ENCODE data around the gene PPM1L.

Gene PPM1L

GRCh38 chr3:160857476-160858119 lies 101.6 kb downstream of the PPM1L start:
- DNase-seq, result no peak

DNA sequence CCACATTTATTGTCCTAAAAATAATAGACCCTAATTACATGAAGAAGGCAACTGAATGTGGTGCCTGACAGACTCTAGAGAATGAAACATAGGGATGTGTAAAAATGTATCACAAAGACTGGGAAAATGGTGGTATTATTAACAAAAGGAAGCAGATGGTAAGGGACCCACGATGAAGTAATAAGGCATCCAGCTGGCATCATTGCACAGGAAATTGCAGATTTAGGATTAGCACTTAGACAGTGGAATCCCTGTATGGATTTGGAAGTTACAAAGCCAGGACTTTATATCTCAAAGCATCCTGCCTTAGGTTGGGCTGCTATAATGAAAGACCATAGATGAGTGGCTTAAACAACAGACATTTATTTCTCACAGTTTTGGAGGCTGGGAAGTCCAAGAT lies 104.3 kb downstream of the PPM1L start:
- DNase-seq, result no peak

GRCh38 chr3:160869825-160870224 lies 113.8 kb downstream of the PPM1L start:
- DNase-seq, result no peak

- DNase-seq, result no peak
These were observed 114.3 kb downstream of the PPM1L start for GRCh38 chr3:160870327-160870726.

DNA sequence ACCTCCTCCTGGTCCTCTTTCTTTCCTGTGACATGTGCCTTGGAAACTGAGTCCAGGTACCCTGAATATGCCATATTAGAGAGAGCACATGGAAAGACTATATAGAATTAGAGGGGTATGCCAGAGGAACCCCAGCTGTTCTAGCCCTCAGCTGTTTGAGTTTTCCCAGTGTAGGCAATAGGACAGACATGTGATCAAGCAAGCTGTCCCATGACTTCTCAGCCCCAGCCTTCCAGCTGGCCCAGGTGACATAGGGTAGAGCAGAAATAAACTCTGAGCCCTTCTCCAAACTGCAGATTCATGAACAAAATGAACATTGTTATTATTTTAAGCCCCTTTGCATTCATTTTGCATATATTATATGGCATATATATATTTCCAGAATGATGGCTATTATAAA lies 118.7 kb downstream of the PPM1L start:
- DNase-seq, result no peak

DNA sequence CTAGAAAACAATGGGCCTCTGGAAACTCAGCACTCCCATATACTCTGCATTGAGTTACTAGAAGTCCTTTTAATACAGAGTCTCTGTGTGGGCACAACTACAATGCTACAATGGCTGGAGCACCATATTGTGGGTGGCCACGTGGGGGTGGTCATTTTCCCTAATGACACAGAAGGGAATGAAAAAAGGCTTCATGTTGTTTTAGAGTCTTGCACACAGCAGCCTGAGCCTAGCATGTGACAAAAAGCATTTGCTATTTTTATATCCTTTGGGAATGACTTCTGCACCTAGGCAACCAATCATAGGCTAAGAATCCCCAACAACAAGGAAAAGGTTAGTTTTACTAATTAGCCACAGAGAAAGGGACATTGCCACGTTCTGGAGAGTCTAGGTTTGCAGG lies 120.6 kb downstream of the PPM1L start:
- DNase-seq, result no peak

GRCh38 chr3:160879859-160880258 lies 123.8 kb downstream of the PPM1L start:
- no peak for DNase-seq

GRCh38 chr3:160883373-160883772 lies 127.3 kb downstream of the PPM1L start:
- no peak for DNase-seq

- peak; percentile 64 for DNase-seq
These were observed 129.8 kb downstream of the PPM1L start for GRCh38 chr3:160885791-160886286.

DNA sequence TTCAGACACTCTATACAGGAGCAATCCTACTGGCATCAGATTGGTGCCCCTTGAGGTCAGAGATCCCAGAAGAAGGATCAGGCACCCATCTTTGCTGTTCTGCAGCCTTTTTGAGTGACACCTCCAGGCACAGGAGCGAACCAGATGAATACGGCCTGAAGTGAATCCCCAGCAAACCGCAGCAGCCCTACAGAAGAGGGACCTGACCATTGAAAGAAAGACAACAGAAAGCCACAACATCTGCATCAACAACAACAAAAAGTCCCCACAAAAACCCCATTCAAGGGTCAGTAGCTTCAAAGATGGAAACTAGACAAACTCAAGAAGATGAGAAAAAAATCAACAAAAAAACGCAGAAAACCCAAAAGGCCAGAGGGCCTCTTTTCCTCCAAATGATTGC lies 130.4 kb downstream of the PPM1L start:
- no peak for DNase-seq

GRCh38 chr3:160893207-160893606 lies 137.2 kb downstream of the PPM1L start:
- no peak for DNase-seq

DNA sequence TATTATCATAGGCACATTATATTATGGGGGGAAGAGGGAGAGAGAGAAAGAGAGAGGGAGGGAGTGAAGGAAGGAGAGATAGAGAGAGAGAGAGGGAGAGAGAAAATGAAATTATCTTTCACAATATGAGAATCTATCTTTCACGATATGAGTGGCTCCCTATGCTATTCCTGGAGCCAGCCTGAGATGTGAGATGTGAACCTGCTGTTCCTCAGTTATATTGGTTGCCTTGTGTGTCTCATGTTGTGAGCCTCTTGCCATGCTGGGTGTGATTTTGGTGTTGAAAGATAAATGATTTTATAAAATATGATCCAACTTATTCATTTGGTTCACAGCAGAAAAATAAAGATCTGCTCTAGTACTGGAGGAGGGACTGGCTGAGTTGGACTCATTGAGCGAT lies 148.7 kb downstream of the PPM1L start:
- no peak for DNase-seq

GRCh38 chr3:160906646-160907045 lies 150.6 kb downstream of the PPM1L start:
- DNase-seq, result no peak

- DNase-seq, result no peak
These were observed 153.9 kb downstream of the PPM1L start for GRCh38 chr3:160909917-160910316.

DNA sequence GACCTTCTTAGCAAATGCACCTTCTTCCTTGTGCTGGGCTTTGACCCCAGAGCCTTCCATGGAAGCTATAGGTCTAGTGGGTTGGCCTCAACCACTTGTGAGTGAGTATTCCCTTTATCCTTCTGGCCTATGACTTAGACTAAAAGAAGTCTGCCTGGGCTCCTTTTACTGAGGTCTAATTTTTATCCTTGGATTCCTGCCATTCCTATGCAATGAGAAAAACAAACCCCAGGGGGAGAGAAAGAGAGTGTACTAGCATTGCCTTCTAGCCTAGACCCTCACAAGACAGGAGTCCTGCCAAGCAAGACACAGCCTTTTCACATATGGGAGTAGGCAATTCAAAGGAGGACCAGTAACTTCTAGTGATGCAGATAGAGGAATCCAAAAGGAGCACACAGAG lies 155.4 kb downstream of the PPM1L start:
- DNase-seq, result no peak

GRCh38 chr3:160916472-160916871 lies 160.4 kb downstream of the PPM1L start:
- no peak for DNase-seq

DNA sequence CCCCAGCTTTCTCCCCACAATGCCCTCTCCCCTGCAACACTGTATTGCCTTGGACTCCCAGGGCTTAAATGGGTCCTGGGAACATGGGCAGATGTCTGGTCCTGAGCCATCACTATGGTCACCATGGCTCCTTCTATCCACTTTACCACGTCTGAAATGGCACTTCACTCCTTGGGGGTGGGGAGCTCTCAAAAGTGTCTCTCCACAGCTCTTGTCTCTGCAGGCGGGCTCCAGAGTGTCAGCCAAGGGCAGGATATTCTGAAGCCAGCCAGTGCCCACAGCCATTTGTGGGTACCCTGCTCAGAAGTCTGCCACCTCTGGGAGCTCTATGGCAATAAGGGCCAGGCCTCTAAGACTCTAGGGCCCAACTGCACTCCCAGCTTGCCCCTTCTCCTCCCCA lies 163.9 kb downstream of the PPM1L start:
- DNase-seq, result no peak

DNA sequence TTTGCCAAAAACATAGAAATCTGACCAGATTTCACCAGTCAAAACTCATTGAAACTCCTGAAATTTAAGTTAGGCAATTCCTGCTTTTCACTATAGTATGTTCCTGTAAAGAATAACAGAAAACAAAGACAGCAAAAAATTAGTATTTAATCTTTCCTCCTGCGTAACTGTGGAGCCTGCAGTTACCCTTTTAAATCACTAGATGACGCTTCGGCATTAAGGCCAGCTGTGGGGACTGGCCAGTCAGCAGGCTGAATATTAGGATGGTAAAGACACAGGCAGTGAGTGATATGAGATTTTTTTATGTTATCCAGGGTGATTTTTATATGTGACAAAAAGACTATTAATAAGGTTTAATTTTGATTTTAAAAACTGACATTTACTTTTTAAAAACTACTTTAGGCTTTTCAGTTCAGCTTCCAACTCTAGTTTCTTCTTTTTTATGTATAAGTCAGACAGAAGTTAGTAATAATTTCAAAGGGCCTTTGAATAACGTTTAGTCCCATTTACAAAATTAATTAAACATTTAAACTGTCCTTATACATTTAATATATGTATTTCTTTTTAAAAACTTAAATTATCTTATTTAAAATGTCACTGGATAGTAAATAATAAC lies 165.1 kb downstream of the PPM1L start:
- DNase-seq, result no peak

DNA sequence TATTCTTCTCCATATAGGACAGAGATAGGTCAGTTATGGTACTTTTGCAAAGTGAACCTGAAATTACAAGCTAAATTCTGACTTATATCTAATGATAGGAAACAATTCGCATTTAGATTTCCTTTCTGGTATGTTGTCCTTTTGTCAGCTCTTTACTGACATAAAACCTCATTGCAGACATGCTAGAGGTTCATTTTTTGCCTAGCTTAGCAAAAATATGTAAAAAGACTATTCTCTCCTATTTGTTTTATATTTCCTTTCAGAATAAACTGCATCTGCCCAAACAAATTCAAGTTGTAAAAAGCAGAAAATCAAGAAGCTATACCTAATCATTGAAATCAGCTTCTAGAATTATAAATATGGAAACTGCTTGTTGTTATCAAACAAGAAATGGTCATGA lies 168.7 kb downstream of the PPM1L start:
- DNase-seq, result no peak

- peak; percentile 56 for DNase-seq
These were observed 171.6 kb downstream of the PPM1L start for GRCh38 chr3:160927620-160928019.

DNA sequence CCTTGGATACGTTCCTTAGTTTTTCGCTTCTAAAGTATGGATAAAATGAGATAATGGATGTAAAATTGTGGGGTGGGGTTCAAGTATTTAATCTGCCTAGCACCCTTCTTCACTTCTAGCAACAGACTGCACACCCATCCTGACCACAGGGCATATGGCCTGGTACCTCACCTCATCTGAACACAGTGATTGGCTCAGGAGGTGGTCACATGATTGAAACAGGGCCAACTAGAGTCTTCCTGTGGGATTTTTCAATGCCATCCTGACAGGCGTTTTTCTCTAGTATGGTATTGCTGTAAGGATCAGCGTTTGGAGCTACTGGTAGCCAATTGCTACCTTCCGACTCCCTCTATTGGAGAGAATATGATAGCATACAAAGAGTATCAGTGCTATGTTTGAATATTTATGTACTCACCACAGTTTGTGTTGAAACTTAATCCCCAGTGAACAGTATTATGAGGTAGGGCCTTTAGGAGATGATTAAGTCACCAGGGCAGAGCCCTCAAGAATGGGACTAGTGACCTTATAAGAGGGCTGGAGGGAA lies 172.2 kb downstream of the PPM1L start:
- peak; percentile 53 for DNase-seq

DNA sequence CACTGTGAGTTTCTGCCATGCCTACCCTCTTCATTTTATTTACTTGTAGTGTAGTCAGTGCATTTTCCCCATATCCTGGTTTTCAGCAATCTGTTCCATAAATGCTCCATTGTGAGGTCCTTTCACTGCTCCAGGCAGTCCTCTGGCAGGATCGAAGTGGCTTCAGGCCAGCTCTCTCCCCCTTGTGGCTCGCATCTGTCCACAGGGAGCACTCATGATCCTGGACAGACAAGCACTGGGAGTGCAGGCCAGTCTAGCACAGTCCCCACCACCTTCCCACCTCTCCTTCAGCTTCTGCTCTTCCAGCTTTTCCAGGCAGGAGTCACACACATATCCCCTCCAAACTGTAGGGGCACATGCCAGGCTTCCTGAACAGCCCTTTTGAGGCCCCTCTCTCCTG lies 173.6 kb downstream of the PPM1L start:
- DNase-seq, result no peak

DNA sequence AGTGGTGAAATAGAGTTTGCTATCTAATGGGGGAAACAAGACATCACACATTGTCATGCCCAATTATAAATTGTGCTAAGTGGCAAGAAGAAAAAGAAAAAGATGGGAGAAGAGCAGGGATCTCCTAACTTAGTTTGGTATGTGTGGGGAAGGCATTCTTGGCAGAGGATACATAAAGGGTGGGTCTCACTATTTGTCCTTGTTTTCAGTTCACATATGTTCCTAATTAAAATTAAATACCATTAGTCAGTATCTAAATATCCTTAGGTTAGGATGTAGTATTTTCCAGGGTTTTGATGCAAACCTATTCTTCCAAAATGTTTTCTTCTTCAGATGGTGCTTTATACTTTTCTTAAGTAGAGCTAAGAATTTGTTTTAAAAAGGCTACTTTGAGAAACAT lies 175.4 kb downstream of the PPM1L start:
- no peak for DNase-seq

GRCh38 chr3:160935413-160936095 lies 179.5 kb downstream of the PPM1L start:
- DNase-seq, result peak; percentile 17

Measured in MV-4-11 (cell line).